ENCODE results near the gene HLA-DPB1. TPM values are rescaled to one million over a fixed set of nuclear protein-coding genes. Genes with fewer than 3 reads are reported as not detected.

HLA-DPB1 gene
- total and polyA plus RNA-seq, 2 donors (not counting 1 experiment from before 2014, with no cell fraction given), result 1.3 to 11.5 TPM

DNA sequence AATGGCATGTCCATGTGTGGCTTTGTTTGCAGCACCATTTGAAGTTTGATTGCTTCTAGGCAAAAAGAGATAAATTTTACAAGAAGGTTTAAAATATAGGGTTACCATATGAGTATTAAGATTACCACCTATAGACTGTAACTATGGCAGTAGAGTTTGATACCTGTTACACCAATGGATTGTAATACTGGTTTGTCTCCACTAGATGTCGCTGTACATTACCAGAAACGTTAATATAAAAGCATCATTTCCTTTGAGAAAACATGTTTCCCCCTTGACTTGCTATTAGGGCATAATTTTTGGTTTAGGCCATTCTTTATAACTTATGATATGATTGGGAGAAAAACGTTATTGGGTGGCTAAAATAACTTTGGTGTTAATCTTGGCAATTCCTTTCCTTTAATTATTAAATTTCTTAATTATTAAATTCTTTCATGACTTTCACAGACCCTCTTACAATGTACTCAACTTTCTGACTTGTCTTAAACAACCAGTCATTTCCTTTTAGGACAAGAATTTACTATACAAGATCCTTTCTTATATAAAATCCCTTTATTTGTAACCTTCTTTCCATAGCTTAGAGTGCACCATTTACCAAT, 42.8 kb downstream of the HLA-DPB1 start:
- no peak overlapping the region for H3K4me2 ChIP-seq (ENCODE audit: extremely low read depth, insufficient read depth, low read length)
- peak; percentile 25 to 66 for DNase-seq (ENCODE audit: low read depth in 2 of 2)
- TF ChIP-seq EZH2 (IDR thresholded peaks at IDR 0.05; ENCODE audit: low read length, missing control alignments), result no peak
- TF ChIP-seq, protein P1, sequence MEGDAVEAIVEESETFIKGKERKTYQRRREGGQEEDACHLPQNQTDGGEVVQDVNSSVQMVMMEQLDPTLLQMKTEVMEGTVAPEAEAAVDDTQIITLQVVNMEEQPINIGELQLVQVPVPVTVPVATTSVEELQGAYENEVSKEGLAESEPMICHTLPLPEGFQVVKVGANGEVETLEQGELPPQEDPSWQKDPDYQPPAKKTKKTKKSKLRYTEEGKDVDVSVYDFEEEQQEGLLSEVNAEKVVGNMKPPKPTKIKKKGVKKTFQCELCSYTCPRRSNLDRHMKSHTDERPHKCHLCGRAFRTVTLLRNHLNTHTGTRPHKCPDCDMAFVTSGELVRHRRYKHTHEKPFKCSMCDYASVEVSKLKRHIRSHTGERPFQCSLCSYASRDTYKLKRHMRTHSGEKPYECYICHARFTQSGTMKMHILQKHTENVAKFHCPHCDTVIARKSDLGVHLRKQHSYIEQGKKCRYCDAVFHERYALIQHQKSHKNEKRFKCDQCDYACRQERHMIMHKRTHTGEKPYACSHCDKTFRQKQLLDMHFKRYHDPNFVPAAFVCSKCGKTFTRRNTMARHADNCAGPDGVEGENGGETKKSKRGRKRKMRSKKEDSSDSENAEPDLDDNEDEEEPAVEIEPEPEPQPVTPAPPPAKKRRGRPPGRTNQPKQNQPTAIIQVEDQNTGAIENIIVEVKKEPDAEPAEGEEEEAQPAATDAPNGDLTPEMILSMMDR (conservative IDR thresholded peaks at IDR 0.05 in 1 of 2, IDR thresholded peaks at IDR 0.05 in 1 of 2; ENCODE audit: low read depth in 1 of 2, low read length in 2 of 2), result peak; percentile 30 to 67
- H3K79me2 ChIP-seq (ENCODE audit: control insufficient read depth, insufficient read depth, low read length), result no peaks in the 10 kb centered on the region
- H2AFZ ChIP-seq (ENCODE audit: low read length), result no peak overlapping the region
- H3K4me1 ChIP-seq (ENCODE audit: control insufficient read depth, extremely low read depth, insufficient read depth, low read length), result no peaks in the 10 kb centered on the region
- no peaks in the 10 kb centered on the region for H3K9me3 ChIP-seq (ENCODE audit: control insufficient read depth, insufficient read depth, low read depth, low read length)
- no peaks in the 10 kb centered on the region for H3K36me3 ChIP-seq (ENCODE audit: control insufficient read depth, insufficient read depth, low read length)
- H3K4me3 ChIP-seq (replicated peaks in 1 of 4; ENCODE audit: control extremely low read depth in 1 of 4, insufficient read depth in 1 of 4, low read depth in 3 of 4, low read length in 4 of 4), result no peak overlapping the region
- peaks cover 25% of the 10 kb centered on the region for H3K27me3 ChIP-seq (ENCODE audit: control insufficient read depth, insufficient read depth, low read length)
- H4K20me1 ChIP-seq (ENCODE audit: control insufficient read depth, extremely low read depth, insufficient read depth, low read length), result no peaks in the 10 kb centered on the region
- no peak overlapping the region for H3K9ac ChIP-seq (ENCODE audit: insufficient read depth, low read length)
- H3K27ac ChIP-seq (ENCODE audit: insufficient read depth, low read length), result no peak overlapping the region

DNA sequence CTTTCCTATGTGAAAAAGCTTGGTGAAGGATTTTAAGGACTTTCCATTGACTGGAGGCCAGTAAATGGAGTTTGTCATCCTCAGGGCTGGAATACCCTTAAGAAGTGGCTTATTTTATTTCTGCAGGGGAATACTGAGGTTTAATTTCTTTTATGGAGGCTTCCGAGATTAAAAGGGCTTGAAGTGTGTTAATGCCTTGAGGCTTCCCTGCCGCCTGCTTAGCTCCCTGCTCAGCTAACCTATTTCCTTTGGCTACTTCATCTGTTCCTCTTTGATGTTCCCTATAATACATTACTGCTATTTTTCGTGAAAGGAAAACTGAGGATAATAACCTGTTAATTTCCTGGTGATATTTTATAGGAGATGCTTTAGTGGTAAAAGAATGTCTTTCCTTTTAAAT, 44.2 kb downstream of the HLA-DPB1 start:
- H3K4me2 ChIP-seq (ENCODE audit: extremely low read depth, insufficient read depth, low read length), result no peak overlapping the region
- no peak overlapping the region for H3K27ac ChIP-seq (ENCODE audit: insufficient read depth, low read length)
- H4K20me1 ChIP-seq (ENCODE audit: control insufficient read depth, extremely low read depth, insufficient read depth, low read length), result no peaks in the 10 kb centered on the region
- no peak for DNase-seq (ENCODE audit: low read depth in 2 of 2)
- peaks cover 25% of the 10 kb centered on the region for H3K27me3 ChIP-seq (ENCODE audit: control insufficient read depth, insufficient read depth, low read length)
- H3K79me2 ChIP-seq (ENCODE audit: control insufficient read depth, insufficient read depth, low read length), result no peaks in the 10 kb centered on the region
- H3K36me3 ChIP-seq (ENCODE audit: control insufficient read depth, insufficient read depth, low read length), result no peaks in the 10 kb centered on the region
- no peak overlapping the region for H3K9ac ChIP-seq (ENCODE audit: insufficient read depth, low read length)
- no peak overlapping the region for H3K4me3 ChIP-seq (replicated peaks in 1 of 4; ENCODE audit: control extremely low read depth in 1 of 4, insufficient read depth in 1 of 4, low read depth in 3 of 4, low read length in 4 of 4)
- TF ChIP-seq, protein P1 (conservative IDR thresholded peaks at IDR 0.05 in 1 of 2, IDR thresholded peaks at IDR 0.05 in 1 of 2; ENCODE audit: low read depth in 1 of 2, low read length in 2 of 2), result no peak
- no peak for TF ChIP-seq EZH2 (IDR thresholded peaks at IDR 0.05; ENCODE audit: low read length, missing control alignments)
- no peak overlapping the region for H2AFZ ChIP-seq (ENCODE audit: low read length)
- H3K4me1 ChIP-seq (ENCODE audit: control insufficient read depth, extremely low read depth, insufficient read depth, low read length), result no peaks in the 10 kb centered on the region
- H3K9me3 ChIP-seq (ENCODE audit: control insufficient read depth, insufficient read depth, low read depth, low read length), result no peaks in the 10 kb centered on the region

DNA sequence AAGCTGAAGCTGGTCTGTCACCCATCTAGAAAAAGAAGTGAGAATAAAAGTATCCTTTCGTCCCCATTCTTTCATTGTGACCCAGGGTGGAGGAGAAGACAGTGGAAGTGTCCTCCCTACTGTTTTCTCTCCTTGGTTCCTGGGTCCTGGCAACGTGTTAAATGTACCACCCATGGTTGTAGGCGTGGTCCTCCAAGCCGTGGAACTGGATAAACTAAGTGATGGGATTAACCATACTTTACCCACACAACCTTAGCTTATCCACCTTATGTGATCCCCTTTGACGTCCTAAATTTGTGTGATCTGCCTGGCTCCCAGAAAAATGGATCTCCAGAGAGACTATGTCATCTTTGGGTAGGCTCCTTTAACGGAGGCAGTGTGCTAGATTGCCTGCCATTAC, 47.4 kb downstream of the HLA-DPB1 start:
- Histone ChIP-seq H3K27me3 (ENCODE audit: control insufficient read depth, insufficient read depth, low read length) (peaks cover 2% of the 10 kb centered on the region), H3K9ac (ENCODE audit: insufficient read depth, low read length) (no peak overlapping the region), H3K4me2 (ENCODE audit: extremely low read depth, insufficient read depth, low read length) (no peak overlapping the region), H2AFZ (ENCODE audit: low read length) (no peak overlapping the region), H3K9me3 (ENCODE audit: control insufficient read depth, insufficient read depth, low read depth, low read length) (no peaks in the 10 kb centered on the region), H3K27ac (ENCODE audit: insufficient read depth, low read length) (no peak overlapping the region), H3K4me1 (ENCODE audit: control insufficient read depth, extremely low read depth, insufficient read depth, low read length) (no peaks in the 10 kb centered on the region), H3K36me3 (ENCODE audit: control insufficient read depth, insufficient read depth, low read length) (no peaks in the 10 kb centered on the region), H3K79me2 (ENCODE audit: control insufficient read depth, insufficient read depth, low read length) (no peaks in the 10 kb centered on the region), H3K4me3 (replicated peaks in 1 of 4; ENCODE audit: control extremely low read depth in 1 of 4, insufficient read depth in 1 of 4, low read depth in 3 of 4, low read length in 4 of 4) (no peak overlapping the region), H4K20me1 (ENCODE audit: control insufficient read depth, extremely low read depth, insufficient read depth, low read length) (no peaks in the 10 kb centered on the region)
- TF ChIP-seq, protein P1 (conservative IDR thresholded peaks at IDR 0.05 in 1 of 2, IDR thresholded peaks at IDR 0.05 in 1 of 2; ENCODE audit: low read depth in 1 of 2, low read length in 2 of 2), result no peak
- TF ChIP-seq EZH2 (IDR thresholded peaks at IDR 0.05; ENCODE audit: low read length, missing control alignments), result no peak
- no peak for DNase-seq (ENCODE audit: low read depth in 2 of 2)
